Fibroblast of skin of scalp (primary cell): ENCODE results near the gene PTPRB.
A peak's percentile ranks its signal among the peaks of the same experiment; 100 is the strongest.
"Not testable (repeated sequence)": the region's sequence is repeated elsewhere in the genome, so short reads cannot be mapped to it uniquely, and the experiment has no call there.

Experiments
- DNase-seq: peaks from one replicate; pipeline ENCODE4 v3.0.0-alpha.2; 2013

PTPRB gene

GRCh38 chr12:70536650-70537049 is 100.6 kb downstream of the PTPRB start:
- DNase-seq = no peak

DNA sequence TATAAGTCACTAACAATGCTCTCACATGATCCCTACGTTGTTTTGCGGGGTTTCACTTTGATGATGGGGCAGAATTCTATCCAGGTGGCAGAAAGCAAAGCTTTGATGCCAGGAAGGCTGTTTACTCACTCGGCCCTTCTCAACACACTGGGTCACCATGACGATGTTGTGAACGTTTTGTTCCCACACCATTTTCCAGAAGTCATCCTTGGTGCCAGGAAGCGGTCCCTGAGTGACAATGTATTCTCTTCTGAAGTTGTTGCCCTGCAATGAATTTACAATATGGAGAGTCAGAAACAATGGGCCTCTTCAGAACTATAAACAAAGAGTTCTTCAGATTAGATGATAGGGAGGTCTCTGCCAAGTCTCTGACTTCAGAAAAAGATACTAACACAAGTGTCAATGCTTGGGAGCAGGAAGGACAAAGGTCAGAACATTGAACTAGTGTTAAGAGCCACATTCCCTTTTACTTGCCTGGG is 101.3 kb downstream of the PTPRB start:
- DNase-seq = no peak

GRCh38 chr12:70534466-70534865 is 102.8 kb downstream of the PTPRB start:
- DNase-seq = no peak

DNA sequence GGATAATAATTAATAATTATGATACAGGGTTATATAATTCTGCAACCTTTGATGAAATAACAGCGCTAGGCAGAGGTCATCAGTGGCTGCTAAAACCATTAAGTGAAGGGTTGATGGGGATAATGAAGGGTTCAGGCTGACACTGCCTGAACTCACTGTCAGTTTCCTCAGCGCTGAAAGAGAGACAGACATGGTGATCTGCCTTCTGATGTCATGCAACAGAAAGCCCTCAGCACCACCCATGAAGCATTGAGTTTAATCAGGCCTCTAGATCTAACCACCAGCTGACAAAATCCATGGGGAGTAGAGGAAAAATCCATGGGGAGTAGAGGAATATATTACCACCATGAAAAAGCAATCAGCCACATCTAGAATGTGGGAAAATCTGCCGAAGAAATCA is 107.6 kb downstream of the PTPRB start:
- DNase-seq = no peak

DNA sequence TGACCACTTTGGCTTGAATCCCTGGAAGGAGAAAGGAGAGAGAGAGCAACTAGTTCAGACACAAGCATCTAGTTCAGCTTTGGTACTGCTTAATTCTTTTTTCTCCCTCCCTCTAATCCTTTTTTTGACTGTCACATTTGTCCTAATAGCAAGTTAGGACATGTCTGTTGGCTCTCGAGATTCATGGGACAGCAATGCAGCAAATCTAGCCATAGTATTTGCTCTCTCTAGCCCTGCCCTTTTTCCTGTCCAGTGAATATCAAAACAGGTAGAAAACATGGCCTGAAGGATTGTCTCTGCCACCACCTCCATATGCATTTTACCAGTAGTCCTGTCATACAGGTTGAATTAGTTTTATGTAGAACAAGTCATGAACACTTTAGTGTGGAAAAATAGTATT is 116.4 kb downstream of the PTPRB start:
- no peak for DNase-seq

DNA sequence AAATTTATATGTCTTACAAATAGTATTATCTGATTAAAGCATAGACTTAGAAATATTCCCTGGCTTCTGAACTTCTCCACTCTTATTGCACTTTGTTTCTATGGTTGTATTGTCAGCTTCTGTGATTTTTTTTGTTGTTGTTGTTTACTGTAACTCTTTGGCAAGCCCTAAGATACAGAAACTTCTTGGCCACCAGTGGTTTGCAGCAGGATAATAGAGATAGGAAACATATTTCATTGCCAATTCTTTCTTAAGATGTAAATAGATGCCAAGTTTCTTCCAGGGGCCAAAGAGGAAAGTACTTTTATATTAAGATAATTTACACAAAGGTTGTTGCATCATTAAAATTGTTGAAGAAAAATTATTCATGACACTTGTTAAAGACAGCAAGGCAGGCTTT is 123.8 kb downstream of the PTPRB start:
- DNase-seq = no peak

GRCh38 chr12:70508178-70508577 is 129.1 kb downstream of the PTPRB start:
- no peak for DNase-seq

- DNase-seq = peak; percentile 4
Measured at GRCh38 chr12:70507442-70507841, 129.8 kb downstream of the PTPRB start.

- no peak for DNase-seq
Measured at GRCh38 chr12:70497508-70497907, 139.7 kb downstream of the PTPRB start.

DNA sequence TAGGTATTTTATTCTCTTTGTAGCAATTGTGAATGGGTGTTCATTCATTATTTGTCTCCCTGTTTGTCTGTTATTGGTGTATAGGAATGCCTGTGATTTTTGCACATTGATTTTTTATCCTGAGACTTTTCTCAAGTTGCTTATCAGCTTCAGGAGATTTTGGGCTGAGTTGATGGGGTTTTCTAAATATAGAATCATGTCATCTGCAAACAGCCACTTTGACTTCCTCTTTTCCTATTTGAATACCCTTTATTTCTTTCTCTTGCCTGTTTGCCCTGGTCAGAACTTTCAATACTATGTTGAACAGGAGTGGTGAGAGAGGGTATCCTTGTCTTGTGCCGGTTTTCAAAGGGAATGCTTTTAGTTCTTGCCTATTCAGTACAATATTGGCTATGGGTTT is 144.3 kb downstream of the PTPRB start:
- not testable (repeated sequence) for DNase-seq

- DNase-seq = not testable (repeated sequence)
Measured at GRCh38 chr12:70490928-70491327, 146.3 kb downstream of the PTPRB start.

DNA sequence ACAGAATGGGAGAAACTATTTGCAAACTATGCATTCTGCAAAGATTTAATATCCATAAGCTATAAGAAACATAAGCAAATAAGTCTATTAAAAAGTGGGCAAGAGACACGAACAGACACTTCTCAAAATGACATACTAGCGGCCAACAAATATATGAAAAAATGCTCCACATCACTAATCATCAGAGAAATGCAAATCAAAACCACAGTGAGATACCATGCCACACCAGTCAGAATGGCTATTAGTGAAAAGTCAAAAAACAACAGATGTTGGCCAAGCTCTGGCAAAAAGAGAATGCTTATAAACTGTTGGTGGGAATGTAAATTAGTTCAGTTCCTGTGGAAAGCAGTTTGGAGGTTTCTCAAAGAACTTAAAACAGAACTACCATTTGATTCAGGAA is 149.8 kb downstream of the PTPRB start:
- peak; percentile 10 for DNase-seq

DNA sequence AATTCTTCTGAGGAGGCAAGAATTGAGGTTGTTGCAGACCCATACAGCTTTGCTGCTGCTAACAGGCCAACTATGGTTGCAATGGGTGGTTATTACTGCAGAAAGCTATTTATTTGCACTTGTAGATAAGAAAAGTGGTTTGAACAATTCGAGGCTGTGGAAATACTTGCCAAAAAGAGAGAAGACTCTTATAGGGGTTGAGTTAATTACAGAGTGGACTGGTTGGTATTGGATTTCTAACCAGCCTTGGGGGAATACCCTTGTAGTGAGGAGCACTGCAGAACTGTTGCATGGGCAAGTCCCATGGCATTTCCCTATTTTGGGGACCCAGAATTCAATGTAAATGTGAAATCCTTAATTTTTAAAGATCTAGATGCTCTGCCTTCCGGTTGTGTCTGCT is 150.6 kb downstream of the PTPRB start:
- no peak for DNase-seq

- no peak for DNase-seq
Measured at GRCh38 chr12:70485704-70486103, 151.5 kb downstream of the PTPRB start.

DNA sequence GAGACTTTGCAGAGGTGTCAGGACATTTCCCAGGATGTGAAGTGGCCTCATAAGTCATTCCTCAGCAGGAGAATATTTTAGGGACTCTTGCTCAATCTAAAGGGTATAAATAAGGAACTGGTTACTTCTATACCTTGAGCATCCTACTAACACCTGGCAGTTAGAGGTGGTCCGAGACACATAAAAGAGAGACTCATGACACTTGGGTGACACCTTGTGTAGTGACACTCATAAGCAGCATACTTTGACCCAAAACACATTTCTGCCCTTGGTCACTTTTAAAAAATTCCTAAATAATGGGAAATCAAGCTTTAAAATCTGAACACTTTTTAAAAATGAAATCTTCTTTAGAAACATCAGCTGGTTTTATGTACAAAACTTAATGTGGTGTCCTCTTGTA is 152.8 kb downstream of the PTPRB start:
- no peak for DNase-seq

DNA sequence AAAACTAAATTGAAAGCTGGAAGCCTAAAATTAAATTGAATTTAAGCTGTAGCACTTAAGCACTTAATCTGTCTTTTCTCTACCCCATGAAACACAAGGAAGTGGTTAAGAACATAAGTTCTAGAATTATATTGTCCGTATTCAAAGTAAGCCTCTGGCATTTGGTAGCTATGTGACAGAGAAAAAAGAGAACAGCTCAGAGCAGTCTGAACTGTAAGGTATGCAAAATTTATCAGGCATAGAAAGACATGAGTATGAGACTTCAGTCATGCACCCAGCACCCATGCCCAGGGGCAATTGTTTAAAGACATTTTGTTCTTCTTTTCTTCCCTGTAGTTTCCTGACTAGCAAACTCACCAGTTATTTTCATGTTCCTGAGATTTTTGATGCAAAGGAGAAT is 154.5 kb downstream of the PTPRB start:
- DNase-seq = no peak

DNA sequence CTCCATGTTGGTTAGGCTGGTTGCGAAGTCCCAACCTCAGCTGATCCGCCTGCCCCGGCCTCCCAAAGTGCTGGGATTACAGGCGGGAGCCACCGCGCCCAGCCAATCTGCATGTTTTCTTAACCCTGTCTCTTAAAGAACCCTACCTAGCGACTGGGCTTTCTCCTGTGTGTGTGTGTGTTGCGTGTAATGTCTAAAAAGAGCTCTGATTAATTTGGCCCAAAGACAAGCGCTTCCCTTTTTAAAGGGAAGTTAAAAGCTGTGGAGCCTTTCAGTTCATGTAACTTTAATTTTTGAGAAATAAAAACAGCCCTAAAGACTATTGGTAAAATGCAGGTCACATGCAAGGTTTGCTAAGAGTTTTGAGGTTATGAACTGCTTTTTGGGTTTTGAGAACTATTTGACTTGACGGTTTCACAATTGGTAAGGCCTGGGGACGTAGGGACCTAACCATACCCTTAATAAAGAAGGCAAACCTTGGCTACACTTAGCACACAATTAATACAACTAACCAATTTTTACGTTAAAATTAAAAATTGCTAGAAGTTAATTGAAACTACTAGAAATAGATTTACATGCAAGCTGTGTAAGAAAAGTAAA is 167.9 kb downstream of the PTPRB start:
- no peak for DNase-seq

DNA sequence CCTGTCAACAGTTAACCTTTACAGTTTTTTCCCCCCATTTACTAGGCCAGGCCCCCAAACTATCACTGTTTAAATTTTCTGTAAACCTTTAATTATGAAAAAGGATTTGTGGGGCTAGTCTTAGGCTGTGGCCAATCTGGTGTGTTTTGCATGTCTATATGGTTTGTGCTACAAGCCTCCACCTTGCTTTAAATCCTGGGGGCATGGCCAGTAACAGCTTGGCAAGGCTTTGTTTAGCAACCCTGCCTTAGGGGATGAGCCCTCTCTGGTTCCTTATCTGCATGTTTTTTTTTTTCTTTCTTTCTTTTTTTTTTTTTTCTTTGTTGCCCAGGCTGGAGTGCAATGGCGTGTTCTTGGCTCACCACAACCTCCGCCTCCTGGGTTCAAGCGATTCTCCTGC is 168.5 kb downstream of the PTPRB start:
- DNase-seq = no peak

DNA sequence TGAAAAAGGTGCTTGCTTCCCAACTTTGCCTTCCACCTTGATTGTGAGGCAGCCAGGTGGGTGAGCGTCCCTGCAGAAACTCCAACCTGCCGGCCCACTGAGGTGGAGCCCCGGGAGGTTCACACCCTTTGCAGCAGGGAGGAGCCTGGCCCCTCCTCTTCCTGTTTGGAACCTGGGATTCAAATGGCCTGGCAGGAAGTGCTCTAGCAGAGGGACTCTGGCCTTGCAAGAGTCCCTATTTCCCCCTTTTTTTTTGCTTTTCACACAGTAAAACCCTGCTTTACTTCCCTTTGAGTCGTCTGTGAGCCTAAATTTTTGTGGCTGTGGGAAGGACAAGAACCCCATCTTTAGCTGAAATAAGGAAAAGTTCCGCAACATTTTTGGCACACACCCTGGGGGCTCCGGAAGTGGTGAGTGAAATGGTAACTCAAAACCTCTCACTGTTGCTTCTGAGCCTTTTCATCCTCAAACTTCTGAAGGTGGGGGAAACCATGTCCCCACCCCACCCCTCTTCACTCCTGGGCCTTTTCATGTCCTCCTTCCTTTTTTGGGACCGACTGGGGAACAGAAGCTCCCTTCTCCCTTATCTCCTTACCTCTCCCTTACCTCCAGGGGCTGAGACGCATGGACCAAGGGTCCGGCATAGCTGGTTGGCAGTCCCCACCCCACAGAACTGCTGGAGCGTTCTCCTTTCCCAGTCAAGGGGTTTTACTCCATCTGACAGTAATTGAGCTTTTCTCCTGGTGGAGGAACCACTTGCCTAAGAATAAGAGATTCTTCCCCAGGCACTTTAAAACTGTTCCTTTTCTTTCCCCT is 169.1 kb downstream of the PTPRB start:
- no peak for DNase-seq

DNA sequence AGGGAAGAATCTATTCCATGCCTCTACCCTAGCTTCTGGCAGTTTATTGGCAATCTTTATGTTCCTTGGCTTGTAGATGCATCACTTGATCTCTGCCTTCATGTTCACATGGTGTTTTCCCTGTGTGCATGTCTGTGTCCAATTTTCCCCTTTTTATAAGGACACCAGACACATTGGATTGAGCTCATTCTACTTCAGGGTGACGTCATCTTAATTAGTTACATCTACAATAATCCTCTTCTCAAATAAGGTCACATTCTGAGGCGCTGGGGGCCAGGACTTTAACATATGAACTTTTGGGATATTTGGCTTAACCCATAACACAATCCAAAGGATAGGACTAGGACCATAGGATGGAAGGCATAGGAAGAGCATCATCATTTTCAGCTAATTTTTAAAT is 169.8 kb downstream of the PTPRB start:
- no peak for DNase-seq

DNA sequence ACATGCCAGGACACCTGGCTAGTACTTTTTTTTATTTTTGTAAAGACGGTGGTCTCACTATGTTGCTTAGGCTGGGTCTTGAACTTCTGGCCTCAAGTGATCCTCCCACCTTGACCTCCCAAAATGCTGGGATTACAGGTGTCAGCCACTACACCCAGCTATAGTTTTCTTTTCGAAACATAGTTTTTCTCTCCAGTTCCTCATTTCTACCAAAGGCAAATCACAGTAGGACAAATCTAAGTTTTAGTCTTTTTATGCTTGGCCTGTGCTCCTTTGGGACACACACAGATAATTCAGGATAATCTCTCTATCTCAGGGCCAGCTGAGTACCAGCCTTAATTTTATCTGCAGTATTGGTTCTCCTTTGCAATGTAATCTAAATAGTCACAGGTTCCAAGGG is 170.5 kb downstream of the PTPRB start:
- no peak for DNase-seq
